HepG2 (cell line): Measurements from ENCODE around the gene RSRC2.

Experiments used
- NFIC ChIP-seq: IDR thresholded peaks from 2 replicates; pipeline ENCODE4 v1.6.1; 2012; ENCODE audit warnings: mild to moderate bottlenecking, low read length, inconsistent platforms
- PATZ1 ChIP-seq: sonication (generic); formaldehyde crosslinking; IDR thresholded peaks from 2 replicates; pipeline ENCODE4 v1.4.0; 2020; ENCODE audit warnings: missing genetic modification reagents
- REST ChIP-seq, 2 experiments: IDR thresholded peaks; 2 replicates each; pipeline ENCODE4 v1.6.1; 2011 to 2012; ENCODE audit warnings: low read length in 2 of 2, borderline replicate concordance in 1 of 2, low read depth in 1 of 2, mild to moderate bottlenecking in 1 of 2, moderate library complexity in 1 of 2
- SMARCE1 ChIP-seq: fragments of 450-650 bp; IDR thresholded peaks from 2 replicates; pipeline ENCODE4 v1.6.1; 2017; ENCODE audit warnings: borderline replicate concordance
- SP1 ChIP-seq, 2 experiments: fragments of 450-650 bp in 1 of 2; sonication (generic) in 1 of 2; formaldehyde crosslinking in 1 of 2; IDR thresholded peaks; 2 replicates each; pipeline versions ENCODE4 v1.4.0 to v1.6.1; 2016 to 2020; ENCODE audit warnings: missing genetic modification reagents in 1 of 2
- YY1 ChIP-seq: IDR thresholded peaks from 2 replicates; pipeline ENCODE4 v1.6.1; 2011; ENCODE audit warnings: low read length, low read depth, moderate library complexity, mild to moderate bottlenecking; ENCODE audit not compliant: insufficient read depth, insufficient replicate concordance
- ZNF256 ChIP-seq: sonication (generic); formaldehyde crosslinking; conservative IDR thresholded peaks from 2 replicates; pipeline ENCODE4 v1.4.0; 2020; ENCODE audit warnings: missing genetic modification reagents

- TF ChIP-seq YY1 (no peak), SP1 (IDR thresholded peaks at IDR 0.05) (no peak), SP1 (CRISPR knock-in tag; IDR thresholded peaks at IDR 0.05) (no peak), PATZ1 (CRISPR knock-in tag) (no peak), NFIC (no peak), ZNF256 (CRISPR knock-in tag) (no peak), SMARCE1 (no peak), REST (IDR thresholded peaks at IDR 0.05; ENCODE audit: borderline replicate concordance in 1 of 2, low read depth in 1 of 2, low read length in 2 of 2) (no peak)
Observed at GRCh38 chr12:122518908-122519307, 7.8 kb downstream of the RSRC2 start.
